ENCODE results near the gene VAT1L.

Gene VAT1L

GRCh38 chr16:77833921-77834634, 45.7 kb downstream of the VAT1L start:
- in situ Hi-C loops (cut with HindIII; ENCODE audit: low sequenced_read_pairs): loop anchor here (5.0 kb wide), 1 partner anchor 73 kb away; no protein-coding TSS in a partner anchor

- in situ Hi-C loops (cut with HindIII; ENCODE audit: low sequenced_read_pairs): loop anchor here (5.0 kb wide), 1 partner anchor 72 kb away; no protein-coding TSS in a partner anchor
Observed at GRCh38 chr16:77834635-77835540, 46.5 kb downstream of the VAT1L start.

GRCh38 chr16:77836801-77837200, 48.4 kb downstream of the VAT1L start:
- in situ Hi-C loops (cut with HindIII; ENCODE audit: low sequenced_read_pairs): no loop called here

- in situ Hi-C loops (cut with HindIII; ENCODE audit: low sequenced_read_pairs): no loop called here
Observed at GRCh38 chr16:77838597-77839255, 50.4 kb downstream of the VAT1L start.

- in situ Hi-C loops (cut with HindIII; ENCODE audit: low sequenced_read_pairs): no loop called here
Observed at GRCh38 chr16:77840093-77840492, 51.7 kb downstream of the VAT1L start.

GRCh38 chr16:77840673-77841501, 52.5 kb downstream of the VAT1L start:
- in situ Hi-C loops (cut with HindIII; ENCODE audit: low sequenced_read_pairs): no loop called here

GRCh38 chr16:77841502-77841763, 53.1 kb downstream of the VAT1L start:
- in situ Hi-C loops (cut with HindIII; ENCODE audit: low sequenced_read_pairs): no loop called here

- in situ Hi-C loops (cut with HindIII; ENCODE audit: low sequenced_read_pairs): no loop called here
Observed at GRCh38 chr16:77842468-77842867, 54.1 kb downstream of the VAT1L start.

GRCh38 chr16:77843405-77843804, 55.0 kb downstream of the VAT1L start:
- in situ Hi-C loops (cut with HindIII; ENCODE audit: low sequenced_read_pairs): no loop called here

- in situ Hi-C loops (cut with HindIII; ENCODE audit: low sequenced_read_pairs): no loop called here
Observed at GRCh38 chr16:77844801-77845200, 56.4 kb downstream of the VAT1L start.

- in situ Hi-C loops (cut with HindIII; ENCODE audit: low sequenced_read_pairs): no loop called here
Observed at GRCh38 chr16:77849646-77850258, 61.4 kb downstream of the VAT1L start.

- in situ Hi-C loops (cut with HindIII; ENCODE audit: low sequenced_read_pairs): no loop called here
Observed at GRCh38 chr16:77850636-77851333, 62.4 kb downstream of the VAT1L start.

- in situ Hi-C loops (cut with HindIII; ENCODE audit: low sequenced_read_pairs): no loop called here
Observed at GRCh38 chr16:77853161-77853560, 64.8 kb downstream of the VAT1L start.

GRCh38 chr16:77856438-77857160, 68.2 kb downstream of the VAT1L start:
- in situ Hi-C loops (cut with HindIII; ENCODE audit: low sequenced_read_pairs): no loop called here

- in situ Hi-C loops (cut with HindIII; ENCODE audit: low sequenced_read_pairs): no loop called here
Observed at GRCh38 chr16:77858060-77858459, 69.7 kb downstream of the VAT1L start.

- in situ Hi-C loops (cut with HindIII; ENCODE audit: low sequenced_read_pairs): no loop called here
Observed at GRCh38 chr16:77859493-77860232, 71.3 kb downstream of the VAT1L start.

GRCh38 chr16:77860953-77861352, 72.6 kb downstream of the VAT1L start:
- in situ Hi-C loops (cut with HindIII; ENCODE audit: low sequenced_read_pairs): no loop called here

GRCh38 chr16:77863250-77863649, 74.9 kb downstream of the VAT1L start:
- in situ Hi-C loops (cut with HindIII; ENCODE audit: low sequenced_read_pairs): no loop called here

Data from DLD1 (cell line).